GM23248 (cell line): ENCODE data around the gene GPATCH1.

Experiments used
- EZH2 ChIP-seq: fragments of 200-600 bp; sonication (generic); IDR thresholded peaks from 2 replicates; pipeline ENCODE4 v1.6.1; 2018; ENCODE audit warnings: antibody characterized with exemption, mild to moderate bottlenecking; ENCODE audit not compliant: insufficient read depth, poor library complexity, severe bottlenecking
- EZH2phosphoT487 ChIP-seq: fragments of 200-600 bp; sonication (generic); IDR thresholded peaks from 2 replicates; pipeline ENCODE4 v1.6.1; 2018; ENCODE audit warnings: antibody characterized with exemption, moderate library complexity, mild to moderate bottlenecking, low read depth; ENCODE audit not compliant: insufficient read depth

GRCh38 chr19:33055718-33056117 lies 25.3 kb upstream of the GPATCH1 start:
- TF ChIP-seq EZH2 (no peak), EZH2phosphoT487 (no peak)
